HFFc6 (cell line): Measurements from ENCODE around the gene SSBP2. TPM values are rescaled to one million over a fixed set of nuclear protein-coding genes. Genes with fewer than 3 reads are reported as not detected.
A peak's percentile ranks its signal among the peaks of the same experiment; 100 is the strongest.

Experiments
- DNase-seq: peaks from one replicate; pipeline ENCODE4 v3.0.0-alpha.2; 2018
- H3K27ac Mint-ChIP-seq: 2 replicates; pipeline ENCODE4 v1.8.0; 2020; ENCODE audit warnings: mild to moderate bottlenecking, mixed read lengths
- H3K27me3 Mint-ChIP-seq: 2 replicates; pipeline ENCODE4 v1.8.0; 2021; ENCODE audit warnings: mild to moderate bottlenecking, moderate library complexity, mixed read lengths; ENCODE audit not compliant: insufficient read depth
- H3K36me3 Mint-ChIP-seq: 2 replicates; pipeline ENCODE4 v1.8.0; 2021; ENCODE audit warnings: low read depth, mixed read lengths
- H3K4me1 Mint-ChIP-seq: 2 replicates; pipeline ENCODE4 v1.8.0; 2020; ENCODE audit warnings: low read depth, mixed read lengths
- H3K4me3 Mint-ChIP-seq: 2 replicates; pipeline ENCODE4 v1.8.0; 2020; ENCODE audit warnings: mild to moderate bottlenecking, moderate library complexity, mixed read lengths
- H3K9me3 Mint-ChIP-seq: 2 replicates; pipeline ENCODE4 v1.8.0; 2020; ENCODE audit warnings: mild to moderate bottlenecking, mixed read lengths
- total RNA-seq, 6 experiments: library from RNA; stranded (reverse); fragmentation: NEBNext Ultra II Directional; extraction: Animal tissue kit (Norgen Biotek cat#: 25700); gene quantifications; 2 replicates in 1 of 6; 3 replicates in 5 of 6; pipeline ENCODE4 v1.2.3, GENCODE V29; 2021
- TF ChIP-seq, protein P1 (sequence below): fragments of 200-600 bp; sonication (generic); IDR thresholded peaks from 2 replicates; pipeline ENCODE4 v1.5.0; 2021; ENCODE audit warnings: antibody characterized with exemption, mild to moderate bottlenecking

SSBP2 gene
- total RNA-seq, 6 experiments from 2014 or later, result 21.0 to 28.6 (median 25.1) TPM

DNA sequence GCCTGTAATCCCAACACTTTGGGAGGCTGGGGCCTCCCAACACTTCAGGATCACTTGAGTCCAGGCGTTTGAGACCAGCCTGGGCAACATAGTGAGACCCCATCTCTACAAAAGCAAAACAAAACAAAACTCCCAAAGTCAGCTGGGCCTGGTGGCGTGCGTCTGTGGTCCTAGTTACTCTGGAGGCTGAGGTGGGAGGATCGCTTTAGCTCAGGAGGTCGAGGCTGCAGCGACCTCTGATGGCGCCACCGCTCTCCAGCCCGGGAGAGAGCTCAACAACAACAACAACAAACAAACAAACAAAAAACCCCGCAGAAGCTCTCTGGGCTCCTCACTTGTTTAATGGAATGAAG lies 357.5 kb downstream of the SSBP2 start:
- no peak for DNase-seq
- H3K36me3 Mint-ChIP-seq, result 0 out of 2 replicates have a peak, but pooled peaks cover 5% of the 10 kb centered on the region
- peak overlapping the region; percentile 64 for H3K4me3 Mint-ChIP-seq
- H3K4me1 Mint-ChIP-seq, result no peaks in the 10 kb centered on the region
- no peaks in the 10 kb centered on the region for H3K9me3 Mint-ChIP-seq
- no peak overlapping the region for H3K27ac Mint-ChIP-seq
- TF ChIP-seq, protein P1, sequence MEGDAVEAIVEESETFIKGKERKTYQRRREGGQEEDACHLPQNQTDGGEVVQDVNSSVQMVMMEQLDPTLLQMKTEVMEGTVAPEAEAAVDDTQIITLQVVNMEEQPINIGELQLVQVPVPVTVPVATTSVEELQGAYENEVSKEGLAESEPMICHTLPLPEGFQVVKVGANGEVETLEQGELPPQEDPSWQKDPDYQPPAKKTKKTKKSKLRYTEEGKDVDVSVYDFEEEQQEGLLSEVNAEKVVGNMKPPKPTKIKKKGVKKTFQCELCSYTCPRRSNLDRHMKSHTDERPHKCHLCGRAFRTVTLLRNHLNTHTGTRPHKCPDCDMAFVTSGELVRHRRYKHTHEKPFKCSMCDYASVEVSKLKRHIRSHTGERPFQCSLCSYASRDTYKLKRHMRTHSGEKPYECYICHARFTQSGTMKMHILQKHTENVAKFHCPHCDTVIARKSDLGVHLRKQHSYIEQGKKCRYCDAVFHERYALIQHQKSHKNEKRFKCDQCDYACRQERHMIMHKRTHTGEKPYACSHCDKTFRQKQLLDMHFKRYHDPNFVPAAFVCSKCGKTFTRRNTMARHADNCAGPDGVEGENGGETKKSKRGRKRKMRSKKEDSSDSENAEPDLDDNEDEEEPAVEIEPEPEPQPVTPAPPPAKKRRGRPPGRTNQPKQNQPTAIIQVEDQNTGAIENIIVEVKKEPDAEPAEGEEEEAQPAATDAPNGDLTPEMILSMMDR, result no peak
- H3K27me3 Mint-ChIP-seq, result peaks cover 2% of the 10 kb centered on the region; the same call in 1 of the 2 replicates

DNA sequence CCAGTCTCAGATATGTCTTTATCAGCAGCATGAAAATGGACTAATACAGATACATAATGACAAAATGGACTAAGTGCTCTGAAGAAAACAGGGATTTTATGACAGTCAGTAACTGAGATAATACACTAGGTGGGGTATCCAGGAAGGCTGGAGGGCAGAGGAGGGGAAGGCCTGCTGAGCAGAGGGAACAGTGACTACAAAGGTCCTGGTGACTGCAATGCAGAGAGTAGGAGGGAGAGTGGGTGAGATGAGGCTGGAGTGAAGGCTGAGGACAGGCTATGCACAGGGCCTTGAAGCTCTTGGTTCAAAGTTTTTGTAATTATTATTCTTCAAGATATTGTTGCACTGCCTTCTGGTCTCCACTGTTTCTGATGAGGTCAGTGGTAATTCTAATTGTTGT lies 361.9 kb downstream of the SSBP2 start:
- H3K27ac Mint-ChIP-seq, result no peak overlapping the region
- no peak overlapping the region for H3K4me3 Mint-ChIP-seq
- H3K27me3 Mint-ChIP-seq, result peaks cover 2% of the 10 kb centered on the region; the same call in 1 of the 2 replicates
- TF ChIP-seq, protein P1, result no peak
- H3K9me3 Mint-ChIP-seq, result no peaks in the 10 kb centered on the region
- no peaks in the 10 kb centered on the region for H3K36me3 Mint-ChIP-seq
- no peaks in the 10 kb centered on the region for H3K4me1 Mint-ChIP-seq
- no peak for DNase-seq

DNA sequence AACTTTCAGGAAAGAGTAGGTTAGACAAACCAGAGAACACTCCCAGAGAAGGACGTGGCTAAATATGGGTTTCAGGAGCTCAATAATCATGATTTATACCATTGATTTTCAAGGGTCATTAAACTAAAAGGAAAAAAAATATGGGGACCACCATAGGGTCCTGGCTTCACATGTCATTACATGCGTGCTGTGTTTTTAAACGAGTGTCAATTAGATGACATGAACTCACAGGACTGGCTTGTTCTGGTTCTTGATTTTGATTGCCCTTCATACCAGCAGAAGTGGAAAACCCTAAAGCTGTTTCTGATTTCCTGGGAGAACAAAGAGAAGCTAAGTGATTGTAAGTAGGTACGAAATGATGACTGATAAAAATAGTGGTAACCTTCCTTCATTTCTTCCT lies 362.7 kb downstream of the SSBP2 start:
- H3K27me3 Mint-ChIP-seq, result peaks cover 2% of the 10 kb centered on the region; the same call in 1 of the 2 replicates
- no peaks in the 10 kb centered on the region for H3K36me3 Mint-ChIP-seq
- no peak for DNase-seq
- no peak overlapping the region for H3K27ac Mint-ChIP-seq
- H3K9me3 Mint-ChIP-seq, result no peaks in the 10 kb centered on the region
- H3K4me1 Mint-ChIP-seq, result no peaks in the 10 kb centered on the region
- TF ChIP-seq, protein P1, result no peak
- no peak overlapping the region for H3K4me3 Mint-ChIP-seq

DNA sequence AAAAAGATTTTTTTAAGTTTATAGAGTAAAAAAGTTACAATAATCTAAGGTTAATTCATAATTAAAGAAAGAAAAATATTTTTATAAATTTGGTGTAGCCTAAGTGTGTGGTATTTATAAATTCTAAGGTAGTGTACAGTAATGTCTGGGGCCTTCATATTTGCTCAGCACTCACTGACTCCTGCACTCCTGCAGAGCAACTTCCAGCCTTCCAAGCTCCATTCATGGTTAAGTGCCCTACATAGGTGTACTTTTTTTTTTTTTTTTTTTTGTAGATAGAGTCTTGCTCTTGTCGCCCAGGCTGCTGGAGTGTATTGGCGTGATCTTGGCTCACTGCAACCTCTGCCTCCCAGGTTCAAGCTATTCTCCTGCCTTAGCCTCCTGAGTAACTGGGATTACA lies 367.0 kb downstream of the SSBP2 start:
- DNase-seq, result no peak
- TF ChIP-seq, protein P1, result no peak
- H3K4me1 Mint-ChIP-seq, result no peaks in the 10 kb centered on the region
- H3K27me3 Mint-ChIP-seq, result peaks cover 3% of the 10 kb centered on the region; the same call in 1 of the 2 replicates
- no peak overlapping the region for H3K27ac Mint-ChIP-seq
- H3K9me3 Mint-ChIP-seq, result no peaks in the 10 kb centered on the region
- H3K36me3 Mint-ChIP-seq, result no peaks in the 10 kb centered on the region
- H3K4me3 Mint-ChIP-seq, result no peak overlapping the region

DNA sequence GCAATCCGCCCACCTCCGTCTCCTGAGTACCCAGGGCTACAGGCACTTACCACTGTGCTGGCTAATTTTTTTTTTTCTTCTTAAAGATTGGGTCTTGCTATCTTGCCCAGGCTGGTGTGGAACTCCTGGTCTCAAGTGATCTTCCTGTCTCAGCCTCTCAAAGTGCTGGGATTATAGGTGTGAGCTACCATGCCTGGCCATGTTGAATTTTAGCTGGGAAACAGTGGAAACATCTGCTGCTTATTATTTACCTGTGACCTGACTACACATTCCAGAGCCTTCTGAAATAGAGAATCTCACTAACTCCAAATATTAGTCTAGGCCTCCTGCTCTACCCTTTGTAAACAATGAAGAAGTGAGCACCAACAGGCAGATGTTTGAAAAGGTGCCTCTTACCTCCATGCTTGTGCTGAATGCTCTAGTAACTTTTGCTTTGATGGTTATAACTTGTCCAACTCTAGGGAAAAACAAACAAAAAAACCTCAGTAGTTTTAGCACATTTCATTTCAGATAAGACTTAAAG lies 379.5 kb downstream of the SSBP2 start:
- H3K9me3 Mint-ChIP-seq, result no peaks in the 10 kb centered on the region
- no peaks in the 10 kb centered on the region for H3K4me1 Mint-ChIP-seq
- H3K36me3 Mint-ChIP-seq, result no peaks in the 10 kb centered on the region
- TF ChIP-seq, protein P1, result no peak
- DNase-seq, result no peak
- H3K27me3 Mint-ChIP-seq, result peaks cover 20% of the 10 kb centered on the region
- H3K4me3 Mint-ChIP-seq, result no peak overlapping the region
- H3K27ac Mint-ChIP-seq, result no peak overlapping the region

DNA sequence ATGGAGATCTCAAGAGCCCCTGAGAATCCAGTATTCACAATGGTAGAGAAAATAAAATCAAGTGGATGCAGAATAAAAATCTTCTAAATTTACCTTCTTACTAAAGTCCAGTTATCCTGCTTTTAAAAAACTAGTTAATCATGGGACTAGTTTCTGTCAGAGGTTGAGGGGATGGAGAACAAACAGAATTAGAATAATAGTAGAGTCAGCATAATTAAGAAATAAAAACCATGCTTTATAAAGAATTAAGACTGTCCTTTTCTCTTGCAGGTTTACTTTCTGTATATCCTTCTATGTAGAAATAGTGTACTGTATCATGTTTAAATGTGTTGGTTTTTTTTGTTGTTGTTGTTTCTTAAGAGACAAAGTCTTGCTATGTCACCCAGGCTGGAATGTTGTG lies 380.0 kb downstream of the SSBP2 start:
- no peak for DNase-seq
- peaks cover 17% of the 10 kb centered on the region for H3K27me3 Mint-ChIP-seq

More for the DNA sequence above, 380.0 kb downstream of the SSBP2 start:
- Mint-ChIP-seq H3K27ac (no peak overlapping the region), H3K4me1 (no peaks in the 10 kb centered on the region), H3K36me3 (no peaks in the 10 kb centered on the region), H3K9me3 (no peaks in the 10 kb centered on the region), H3K4me3 (no peak overlapping the region)
- TF ChIP-seq, protein P1, result no peak
